ENCODE data around the gene EMILIN3. TPM values are rescaled to one million over a fixed set of nuclear protein-coding genes. Genes with fewer than 3 reads are reported as not detected.

Gene EMILIN3
- total and polyA plus RNA-seq, 10 donors: 0.03 to 0.32 (median 0.07) TPM; not detected in 7

- DNase-seq: no peak
- intact Hi-C loops (cut with DNase I; ENCODE audit: low total_unique reads): no loop called here
- H3K4me3 ChIP-seq: no peak overlapping the region
- TF ChIP-seq CTCF (IDR thresholded peaks at IDR 0.05 in 8 of 11, conservative IDR thresholded peaks at IDR 0.05 in 3 of 11) (no peak), POLR2A (IDR thresholded peaks at IDR 0.05) (no peak), POLR2AphosphoS5 (IDR thresholded peaks at IDR 0.05) (peak in 1 of 3 donors; percentile 10)
- no peak overlapping the region for H3K27ac ChIP-seq
- H3K36me3 ChIP-seq: peaks cover 0 to 97% (median 74%) of the 10 kb centered on the region in 6 donors
- H3K4me1 ChIP-seq: peaks cover 0 to 35% (median 12%) of the 10 kb centered on the region in 6 donors
- 82 to 87% (median 85%) methylated on average over 10 of the region's 10 CpGs for WGBS, 5 donors
- no peaks in the 10 kb centered on the region for H3K27me3 ChIP-seq (replicated peaks in 1 of 7)
- no peaks in the 10 kb centered on the region for H3K9me3 ChIP-seq
Measured at GRCh38 chr20:41407607-41408006, 41.0 kb upstream of the EMILIN3 start.

- intact Hi-C loops (cut with DNase I; ENCODE audit: low total_unique reads): no loop called here
- Histone ChIP-seq H3K36me3 (peaks cover 0 to 95% (median 67%) of the 10 kb centered on the region in 6 donors), H3K27ac (no peak overlapping the region)
Measured at GRCh38 chr20:41406896-41407444, 40.4 kb upstream of the EMILIN3 start.

GRCh38 chr20:41406353-41406752 lies 39.7 kb upstream of the EMILIN3 start:
- TF ChIP-seq CTCF (IDR thresholded peaks at IDR 0.05 in 8 of 11, conservative IDR thresholded peaks at IDR 0.05 in 3 of 11) (no peak), POLR2AphosphoS5 (IDR thresholded peaks at IDR 0.05) (no peak), POLR2A (IDR thresholded peaks at IDR 0.05) (no peak)
- H3K27me3 ChIP-seq (replicated peaks in 1 of 7): no peaks in the 10 kb centered on the region
- H3K4me1 ChIP-seq: peaks cover 0 to 35% (median 12%) of the 10 kb centered on the region in 6 donors
- H3K9me3 ChIP-seq: no peaks in the 10 kb centered on the region
- H3K4me3 ChIP-seq: no peak overlapping the region
- DNase-seq: no peak
- H3K27ac ChIP-seq: no peak overlapping the region
- 85 to 90% (median 87%) methylated on average over 9 to 10 of the region's 10 CpGs for whole genome bisulfite sequencing, 5 donors
- peaks cover 0 to 95% (median 62%) of the 10 kb centered on the region in 6 donors for H3K36me3 ChIP-seq
- intact Hi-C loops (cut with DNase I; ENCODE audit: low total_unique reads): no loop called here

More at GRCh38 chr20:41406896-41407444, 40.4 kb upstream of the EMILIN3 start:
- TF ChIP-seq CTCF (IDR thresholded peaks at IDR 0.05 in 8 of 11, conservative IDR thresholded peaks at IDR 0.05 in 3 of 11) (no peak), POLR2AphosphoS5 (IDR thresholded peaks at IDR 0.05) (no peak), POLR2A (IDR thresholded peaks at IDR 0.05) (no peak)
- 88 to 95% (median 94%) methylated on average over 7 of the region's 7 CpGs for WGBS, 5 donors
- no peaks in the 10 kb centered on the region for H3K9me3 ChIP-seq
- no peaks in the 10 kb centered on the region for H3K27me3 ChIP-seq (replicated peaks in 1 of 7)
- H3K4me3 ChIP-seq: no peak overlapping the region
- H3K4me1 ChIP-seq: peaks cover 0 to 35% (median 12%) of the 10 kb centered on the region in 6 donors
- DNase-seq: no peak

GRCh38 chr20:41405436-41405835 lies 38.8 kb upstream of the EMILIN3 start:
- H3K9me3 ChIP-seq: no peaks in the 10 kb centered on the region
- TF ChIP-seq POLR2AphosphoS5 (IDR thresholded peaks at IDR 0.05): no peak
- no peaks in the 10 kb centered on the region for H3K27me3 ChIP-seq (replicated peaks in 1 of 7)
- H3K4me3 ChIP-seq: no peak overlapping the region
- intact Hi-C loops (cut with DNase I; ENCODE audit: low total_unique reads): no loop called here
- no peak for DNase-seq
- H3K27ac ChIP-seq: no peak overlapping the region
- 94 to 100% (median 100%) methylated on average over 3 of the region's 3 CpGs for WGBS, 5 donors
- H3K36me3 ChIP-seq: peaks cover 0 to 86% (median 54%) of the 10 kb centered on the region in 6 donors
- peaks cover 0 to 35% (median 12%) of the 10 kb centered on the region in 6 donors for H3K4me1 ChIP-seq
